Hepatocyte (in vitro differentiated cells): ENCODE results near the gene CLEC19A. TPM values are rescaled to one million over a fixed set of nuclear protein-coding genes. Genes with fewer than 3 reads are reported as not detected.

Source experiments
- DNase-seq: peaks from one replicate; pipeline ENCODE4 v3.0.0-alpha.2; 2016; ENCODE audit warnings: low spot score
- H2AFZ ChIP-seq: fragments of 200-600 bp; sonication (generic); 2 replicates; pipeline ENCODE4 v1.6.0; 2016; ENCODE audit warnings: antibody characterized with exemption, mild to moderate bottlenecking
- H3K27ac ChIP-seq: fragments of 200-600 bp; sonication (generic); 2 replicates; pipeline ENCODE4 v1.5.1; 2016; ENCODE audit warnings: mild to moderate bottlenecking
- H3K27me3 ChIP-seq: fragments of 200-600 bp; sonication (generic); 2 replicates; pipeline ENCODE4 v1.6.1; 2016
- H3K36me3 ChIP-seq: fragments of 200-600 bp; sonication (generic); replicated peaks from 2 replicates; pipeline ENCODE4 v1.5.1; 2016; ENCODE audit warnings: low read depth; ENCODE audit not compliant: insufficient read depth
- H3K4me1 ChIP-seq: fragments of 200-600 bp; sonication (generic); 2 replicates; pipeline ENCODE4 v1.5.1; 2016; ENCODE audit warnings: mild to moderate bottlenecking, moderate library complexity; ENCODE audit not compliant: insufficient read depth
- H3K4me2 ChIP-seq: fragments of 200-600 bp; sonication (generic); 2 replicates; pipeline ENCODE4 v1.6.0; 2016
- H3K4me3 ChIP-seq: fragments of 200-600 bp; sonication (generic); 2 replicates; pipeline ENCODE4 v1.5.1; 2016; ENCODE audit warnings: mild to moderate bottlenecking
- H3K79me2 ChIP-seq: fragments of 200-600 bp; sonication (generic); 2 replicates; pipeline ENCODE4 v1.6.0; 2017; ENCODE audit warnings: mild to moderate bottlenecking
- H3K9me2 ChIP-seq: fragments of 200-600 bp; sonication (generic); replicated peaks from 2 replicates; pipeline ENCODE4 v1.6.0; 2017; ENCODE audit warnings: mild to moderate bottlenecking; ENCODE audit not compliant: insufficient read depth
- H3K9me3 ChIP-seq: fragments of 200-600 bp; sonication (generic); 2 replicates; pipeline ENCODE4 v1.5.1; 2016; ENCODE audit warnings: low read depth, mild to moderate bottlenecking
- H4K20me1 ChIP-seq: fragments of 200-600 bp; sonication (generic); 2 replicates; pipeline ENCODE4 v1.6.0; 2016; ENCODE audit warnings: mild to moderate bottlenecking; ENCODE audit not compliant: insufficient read depth, poor library complexity, severe bottlenecking
- EZH2 ChIP-seq: fragments of 200-600 bp; sonication (generic); IDR thresholded peaks from 2 replicates; pipeline ENCODE4 v1.6.1; 2016; ENCODE audit warnings: antibody characterized with exemption, mild to moderate bottlenecking, borderline replicate concordance
- EZH2phosphoT487 ChIP-seq: fragments of 200-600 bp; sonication (generic); IDR thresholded peaks from one replicate; pipeline ENCODE4 v1.6.1; 2018; ENCODE audit warnings: antibody characterized with exemption, mild to moderate bottlenecking, low read depth, moderate library complexity; ENCODE audit not compliant: unreplicated experiment, severe bottlenecking
- WGBS: methylation state at CpG from one replicate; pipeline ENCODE4 v1.1.6; 2016; ENCODE audit warnings: low lambda C conversion rate; ENCODE audit errors: missing lambda C conversion rate; 5-methylcytosine and 5-hydroxymethylcytosine counted together
- polyA plus RNA-seq: library from polyadenylated mRNA; unstranded; fragments of >200 nt; fragmentation: Nextera tagmentation; extraction: Ambion mirVana; gene quantifications from 2 replicates; pipeline ENCODE4 v1.2.1, GENCODE V29; 2016
- total RNA-seq: library from RNA; depleted of rRNA; stranded (reverse); fragments of >200 nt; gene quantifications from 2 replicates; pipeline ENCODE4 v1.2.3, GENCODE V29; 2014
- TF ChIP-seq, protein P1 (sequence below): fragments of 200-600 bp; sonication (generic); IDR thresholded peaks from 2 replicates; pipeline ENCODE4 v1.5.1; 2016; ENCODE audit warnings: antibody characterized with exemption, mild to moderate bottlenecking; ENCODE audit not compliant: poor library complexity

Gene CLEC19A
- total and polyA plus RNA-seq, 2 experiments from 2014 or later: not detected

- H3K79me2 ChIP-seq: no peaks in the 10 kb centered on the region
- no peak overlapping the region for H3K4me2 ChIP-seq
- no peaks in the 10 kb centered on the region for H3K36me3 ChIP-seq
- DNase-seq: no peak
- H3K4me1 ChIP-seq: no peaks in the 10 kb centered on the region
- TF ChIP-seq EZH2: no peak
- TF ChIP-seq, protein P1, sequence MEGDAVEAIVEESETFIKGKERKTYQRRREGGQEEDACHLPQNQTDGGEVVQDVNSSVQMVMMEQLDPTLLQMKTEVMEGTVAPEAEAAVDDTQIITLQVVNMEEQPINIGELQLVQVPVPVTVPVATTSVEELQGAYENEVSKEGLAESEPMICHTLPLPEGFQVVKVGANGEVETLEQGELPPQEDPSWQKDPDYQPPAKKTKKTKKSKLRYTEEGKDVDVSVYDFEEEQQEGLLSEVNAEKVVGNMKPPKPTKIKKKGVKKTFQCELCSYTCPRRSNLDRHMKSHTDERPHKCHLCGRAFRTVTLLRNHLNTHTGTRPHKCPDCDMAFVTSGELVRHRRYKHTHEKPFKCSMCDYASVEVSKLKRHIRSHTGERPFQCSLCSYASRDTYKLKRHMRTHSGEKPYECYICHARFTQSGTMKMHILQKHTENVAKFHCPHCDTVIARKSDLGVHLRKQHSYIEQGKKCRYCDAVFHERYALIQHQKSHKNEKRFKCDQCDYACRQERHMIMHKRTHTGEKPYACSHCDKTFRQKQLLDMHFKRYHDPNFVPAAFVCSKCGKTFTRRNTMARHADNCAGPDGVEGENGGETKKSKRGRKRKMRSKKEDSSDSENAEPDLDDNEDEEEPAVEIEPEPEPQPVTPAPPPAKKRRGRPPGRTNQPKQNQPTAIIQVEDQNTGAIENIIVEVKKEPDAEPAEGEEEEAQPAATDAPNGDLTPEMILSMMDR: no peak
- H3K27ac ChIP-seq: no peak overlapping the region
- no peaks in the 10 kb centered on the region for H3K9me2 ChIP-seq
- H3K4me3 ChIP-seq: no peak overlapping the region
- H4K20me1 ChIP-seq: no peaks in the 10 kb centered on the region
- H2AFZ ChIP-seq: no peak overlapping the region
- no peaks in the 10 kb centered on the region for H3K27me3 ChIP-seq
- H3K9me3 ChIP-seq: no peaks in the 10 kb centered on the region
- WGBS: 43% methylated on average over 2 of the region's 2 CpGs
These were observed 19.2 kb downstream of the CLEC19A start for GRCh38 chr16:19304750-19305149.

DNA sequence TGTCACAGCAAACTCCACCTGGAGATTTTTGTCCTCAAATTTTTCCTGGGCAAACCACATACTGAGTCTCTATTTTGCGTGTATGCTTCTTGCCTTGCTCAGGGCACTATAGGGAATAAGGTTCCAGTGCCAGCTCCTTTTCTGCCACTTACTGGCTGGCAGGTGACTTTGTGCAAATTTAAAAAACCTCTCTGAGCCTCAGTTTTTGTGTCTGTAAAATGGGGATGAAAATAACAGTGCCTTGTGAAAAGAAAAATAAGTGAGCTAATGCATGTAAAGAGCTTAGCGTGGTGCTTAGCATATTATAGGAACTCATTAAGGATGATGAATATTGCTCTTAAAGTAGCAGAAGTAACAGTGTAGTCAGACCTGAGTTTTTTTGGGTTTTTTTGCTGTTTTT lies 19.9 kb downstream of the CLEC19A start:
- H4K20me1 ChIP-seq: no peaks in the 10 kb centered on the region
- H3K4me3 ChIP-seq: no peak overlapping the region
- TF ChIP-seq EZH2 (no peak), EZH2phosphoT487 (no peak)
- TF ChIP-seq, protein P1: no peak
- H3K27ac ChIP-seq: no peak overlapping the region
- H3K27me3 ChIP-seq: no peaks in the 10 kb centered on the region
- no peaks in the 10 kb centered on the region for H3K36me3 ChIP-seq
- H2AFZ ChIP-seq: no peak overlapping the region
- 96% methylated on average over 2 of the region's 2 CpGs for WGBS
- H3K4me1 ChIP-seq: no peaks in the 10 kb centered on the region
- no peaks in the 10 kb centered on the region for H3K9me2 ChIP-seq
- H3K9me3 ChIP-seq: no peaks in the 10 kb centered on the region
- DNase-seq: no peak
- H3K79me2 ChIP-seq: no peaks in the 10 kb centered on the region
- no peak overlapping the region for H3K4me2 ChIP-seq

DNA sequence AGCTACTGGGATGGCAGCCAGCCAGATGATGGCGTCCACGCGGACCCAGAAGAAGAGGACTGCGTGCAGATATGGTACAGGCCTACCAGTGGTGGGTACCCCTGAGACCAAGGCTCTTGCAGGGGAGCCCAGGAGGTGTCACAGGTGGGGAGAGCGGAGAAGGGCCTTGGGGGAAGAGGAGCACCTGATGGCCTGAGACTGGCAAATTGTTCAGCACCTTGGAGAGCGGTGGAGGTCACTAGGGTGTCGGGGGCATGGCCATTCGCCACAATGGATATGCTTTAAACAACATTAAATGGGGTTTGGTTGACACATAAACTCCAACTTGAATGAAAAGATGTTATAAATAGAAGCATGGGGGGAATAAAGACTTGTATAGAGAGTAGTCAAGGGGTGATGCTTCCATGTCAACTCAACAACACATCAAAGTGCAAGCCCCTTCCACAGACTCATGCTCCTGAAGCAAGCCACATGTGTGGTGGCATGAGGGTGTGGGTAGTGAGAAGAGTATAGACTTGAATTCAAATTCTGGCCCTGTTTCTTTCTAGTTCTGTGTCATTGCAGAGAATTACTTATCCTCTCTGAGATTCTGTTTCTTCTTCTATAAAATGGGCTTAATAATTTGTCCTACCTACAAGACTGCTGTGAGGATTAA lies 22.2 kb downstream of the CLEC19A start:
- Histone ChIP-seq H3K27me3 (no peaks in the 10 kb centered on the region), H3K4me2 (no peak overlapping the region), H3K4me1 (no peaks in the 10 kb centered on the region), H3K27ac (no peak overlapping the region), H2AFZ (no peak overlapping the region), H3K9me2 (no peaks in the 10 kb centered on the region), H3K9me3 (no peaks in the 10 kb centered on the region), H3K4me3 (no peak overlapping the region), H3K79me2 (no peaks in the 10 kb centered on the region), H4K20me1 (no peaks in the 10 kb centered on the region), H3K36me3 (no peaks in the 10 kb centered on the region)
- TF ChIP-seq EZH2phosphoT487 (no peak), EZH2 (no peak)
- TF ChIP-seq, protein P1: no peak
- 70% methylated on average over 8 of the region's 8 CpGs for WGBS
- DNase-seq: no peak
